ENCODE results near the gene TAS2R41.

Gene TAS2R41

GRCh38 chr7:143492799-143493739, 15.4 kb downstream of the TAS2R41 start:
- FAIRE-seq, result no peak
- TF ChIP-seq, protein P1, sequence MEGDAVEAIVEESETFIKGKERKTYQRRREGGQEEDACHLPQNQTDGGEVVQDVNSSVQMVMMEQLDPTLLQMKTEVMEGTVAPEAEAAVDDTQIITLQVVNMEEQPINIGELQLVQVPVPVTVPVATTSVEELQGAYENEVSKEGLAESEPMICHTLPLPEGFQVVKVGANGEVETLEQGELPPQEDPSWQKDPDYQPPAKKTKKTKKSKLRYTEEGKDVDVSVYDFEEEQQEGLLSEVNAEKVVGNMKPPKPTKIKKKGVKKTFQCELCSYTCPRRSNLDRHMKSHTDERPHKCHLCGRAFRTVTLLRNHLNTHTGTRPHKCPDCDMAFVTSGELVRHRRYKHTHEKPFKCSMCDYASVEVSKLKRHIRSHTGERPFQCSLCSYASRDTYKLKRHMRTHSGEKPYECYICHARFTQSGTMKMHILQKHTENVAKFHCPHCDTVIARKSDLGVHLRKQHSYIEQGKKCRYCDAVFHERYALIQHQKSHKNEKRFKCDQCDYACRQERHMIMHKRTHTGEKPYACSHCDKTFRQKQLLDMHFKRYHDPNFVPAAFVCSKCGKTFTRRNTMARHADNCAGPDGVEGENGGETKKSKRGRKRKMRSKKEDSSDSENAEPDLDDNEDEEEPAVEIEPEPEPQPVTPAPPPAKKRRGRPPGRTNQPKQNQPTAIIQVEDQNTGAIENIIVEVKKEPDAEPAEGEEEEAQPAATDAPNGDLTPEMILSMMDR (IDR thresholded peaks at IDR 0.05; ENCODE audit: insufficient read depth, missing control alignments), result no peak

DNA sequence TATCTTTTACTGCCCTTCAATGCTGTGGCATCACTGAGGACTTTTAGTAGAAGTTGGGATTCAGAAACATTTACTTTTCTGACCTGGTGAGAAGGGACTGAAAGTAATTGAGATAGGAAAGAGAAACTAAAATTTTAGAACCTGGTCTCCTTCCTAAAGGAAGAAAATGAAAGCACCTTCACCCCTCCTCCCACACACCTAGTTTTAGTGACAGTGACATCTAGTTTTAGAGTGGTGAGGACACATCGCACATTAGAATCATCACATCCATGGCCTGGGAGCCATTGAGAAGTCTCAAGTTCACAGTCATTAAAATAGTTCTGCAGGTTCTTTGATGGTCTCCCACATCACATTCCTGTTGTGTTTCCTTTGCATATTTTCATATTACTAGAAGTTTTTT, 16.1 kb downstream of the TAS2R41 start:
- FAIRE-seq, result no peak
- TF ChIP-seq, protein P1 (IDR thresholded peaks at IDR 0.05; ENCODE audit: insufficient read depth, missing control alignments), result no peak

More at GRCh38 chr7:143492799-143493739, 15.4 kb downstream of the TAS2R41 start:
- DNase-seq (ENCODE audit: insufficient read length, low spot score), result no peak

GRCh38 chr7:143494622-143495021, 16.9 kb downstream of the TAS2R41 start:
- DNase-seq (ENCODE audit: insufficient read length, low spot score), result no peak
- TF ChIP-seq, protein P1 (IDR thresholded peaks at IDR 0.05; ENCODE audit: insufficient read depth, missing control alignments), result no peak
- no peak for FAIRE-seq

More for the DNA sequence above, 16.1 kb downstream of the TAS2R41 start:
- no peak for DNase-seq (ENCODE audit: insufficient read length, low spot score)

DNA sequence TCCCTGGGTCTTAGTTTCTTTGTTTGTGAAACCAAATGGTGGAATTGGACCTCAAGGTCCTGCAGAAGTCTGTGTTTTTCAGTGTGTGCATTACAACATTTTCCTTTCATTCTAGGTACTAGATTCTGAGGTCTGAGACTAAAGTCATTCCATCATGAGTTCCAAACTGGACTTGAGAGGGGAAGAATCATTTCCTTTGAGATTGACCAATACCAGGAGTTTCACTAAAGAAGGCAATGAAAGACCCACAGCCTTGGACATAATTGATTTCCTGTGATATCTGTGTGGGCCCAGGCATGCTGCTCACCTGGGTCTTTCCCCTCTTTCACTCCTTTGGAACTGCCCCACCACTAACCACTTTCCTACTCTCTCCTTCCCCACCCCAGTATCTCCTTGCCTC, 18.2 kb downstream of the TAS2R41 start:
- DNase-seq (ENCODE audit: insufficient read length, low spot score) (no peak), FAIRE-seq (no peak)

GRCh38 chr7:143496263-143496662, 18.6 kb downstream of the TAS2R41 start:
- TF ChIP-seq, protein P1 (IDR thresholded peaks at IDR 0.05; ENCODE audit: insufficient read depth, missing control alignments), result no peak
- FAIRE-seq, result no peak
- DNase-seq (ENCODE audit: insufficient read length, low spot score), result no peak

More for the DNA sequence above, 18.2 kb downstream of the TAS2R41 start:
- TF ChIP-seq, protein P1 (IDR thresholded peaks at IDR 0.05; ENCODE audit: insufficient read depth, missing control alignments), result no peak

DNA sequence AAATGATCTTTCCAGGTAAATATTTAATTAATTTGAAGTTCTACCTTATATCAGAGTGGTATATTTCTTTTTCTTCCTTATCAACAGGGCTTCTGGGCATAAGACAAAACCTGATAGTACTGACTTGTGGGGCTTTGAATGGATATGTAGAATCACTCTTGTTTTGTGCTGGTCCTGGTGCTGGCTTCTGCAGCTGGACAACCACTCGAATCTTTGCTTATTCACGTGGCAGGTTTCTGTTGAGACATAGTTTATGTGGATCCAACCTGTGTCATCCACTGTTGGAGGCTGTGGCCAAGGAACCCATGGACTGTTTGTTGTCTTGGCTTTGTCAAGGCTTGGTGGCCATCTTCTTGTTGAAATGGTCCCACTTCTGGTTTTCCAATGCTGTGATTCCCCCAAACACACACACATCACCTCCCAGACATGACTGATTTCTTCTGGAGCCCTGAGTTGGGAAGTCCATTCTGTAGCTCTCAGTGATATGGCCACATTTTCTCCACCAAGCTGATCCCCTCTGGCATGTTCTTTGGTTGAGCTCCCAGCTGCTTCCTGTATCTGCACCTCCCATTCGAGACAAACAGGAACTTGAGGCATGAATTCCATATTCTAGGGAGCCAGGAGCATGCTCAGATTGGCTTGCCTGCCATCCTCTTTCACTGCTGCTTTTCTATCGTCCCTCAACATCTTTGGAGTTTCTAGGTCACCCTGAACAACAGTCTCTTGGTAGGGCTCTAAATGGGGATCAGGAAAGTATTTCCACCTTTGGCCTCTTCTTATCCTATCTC, 19.5 kb downstream of the TAS2R41 start:
- DNase-seq (ENCODE audit: insufficient read length, low spot score) (no peak), FAIRE-seq (no peak)
- TF ChIP-seq, protein P1 (IDR thresholded peaks at IDR 0.05; ENCODE audit: insufficient read depth, missing control alignments), result no peak

Data from D721Med (cell line).